HEK293 (cell line): ENCODE measurements around the gene KBTBD13.

Source experiments
- YY1 ChIP-seq: fragments of 450-650 bp; formaldehyde crosslinking; IDR thresholded peaks from 2 replicates; pipeline ENCODE4 v1.5.1; 2018; ENCODE audit warnings: missing biosample characterization, missing genetic modification characterization
- ZFP69B ChIP-seq: fragments of 450-650 bp; formaldehyde crosslinking; IDR thresholded peaks from 2 replicates; pipeline ENCODE4 v1.5.1; 2016; ENCODE audit warnings: missing biosample characterization, missing genetic modification characterization
- ZNF2 ChIP-seq: fragments of 450-650 bp; formaldehyde crosslinking; IDR thresholded peaks from 2 replicates; pipeline ENCODE4 v1.5.1; 2016; ENCODE audit warnings: missing biosample characterization, missing genetic modification characterization
- ZNF223 ChIP-seq: fragments of 450-650 bp; formaldehyde crosslinking; IDR thresholded peaks from 2 replicates; pipeline ENCODE4 v1.5.1; 2016; ENCODE audit warnings: missing biosample characterization, missing genetic modification characterization
- TF ChIP-seq, protein P1 (sequence below): fragments of 450-650 bp; formaldehyde crosslinking; IDR thresholded peaks from 2 replicates; pipeline ENCODE4 v1.5.1; 2016; ENCODE audit warnings: missing biosample characterization, missing genetic modification characterization
- TF ChIP-seq, protein P2 (sequence below): fragments of 450-650 bp; formaldehyde crosslinking; IDR thresholded peaks from 2 replicates; pipeline ENCODE4 v1.5.1; 2016; ENCODE audit warnings: missing biosample characterization, missing genetic modification characterization
- TF ChIP-seq, protein P3 (sequence below): fragments of 450-650 bp; formaldehyde crosslinking; IDR thresholded peaks from 2 replicates; pipeline ENCODE4 v1.5.1; 2016; ENCODE audit warnings: missing biosample characterization, missing genetic modification characterization, low read depth
- TF ChIP-seq, protein P4 (sequence below): fragments of 450-650 bp; formaldehyde crosslinking; IDR thresholded peaks from 2 replicates; pipeline ENCODE4; 2016; ENCODE audit warnings: missing biosample characterization, missing genetic modification characterization

DNA sequence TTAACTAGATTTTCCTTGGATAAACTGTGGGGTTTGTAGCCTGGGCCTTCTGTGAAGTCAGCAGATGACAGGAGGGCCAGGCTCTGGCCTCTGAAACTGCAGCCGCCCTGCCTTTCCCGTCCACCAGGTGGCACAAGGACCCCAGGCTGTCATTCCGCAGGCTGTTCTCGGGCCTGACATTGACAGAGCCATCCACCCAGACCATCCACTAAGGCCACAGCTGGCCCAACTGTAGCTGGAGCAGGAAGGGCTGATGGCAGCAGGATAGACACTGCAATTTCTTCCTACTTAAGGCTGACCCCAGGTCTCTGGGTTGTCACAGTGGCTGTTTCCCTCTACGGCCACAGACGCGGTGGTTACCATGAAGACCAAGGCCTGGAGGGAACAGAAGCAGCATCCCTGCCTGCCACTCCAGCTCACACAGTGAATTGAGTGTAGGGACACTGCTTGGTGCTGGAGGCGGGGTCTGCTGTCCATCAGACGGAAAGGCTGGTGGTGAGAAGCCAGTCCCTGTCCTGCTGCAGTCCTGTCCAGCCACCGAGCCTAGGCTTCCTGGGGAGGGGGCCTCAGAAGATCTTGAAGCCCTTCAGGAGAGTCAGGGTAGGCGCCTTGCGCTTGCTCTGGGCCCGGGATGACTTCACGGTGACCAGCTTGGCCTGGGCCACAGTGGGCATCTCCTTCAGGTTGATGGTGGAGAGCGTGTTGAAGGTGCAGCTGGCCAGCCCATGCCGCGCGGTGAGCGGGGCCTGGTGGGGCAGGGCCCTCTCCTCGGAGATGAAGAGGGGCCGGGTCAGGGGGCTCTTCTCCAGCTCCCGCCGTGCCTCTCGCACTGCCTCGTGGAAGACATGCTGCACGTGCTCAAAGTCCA lies 22.0 kb upstream of the KBTBD13 start:
- TF ChIP-seq, protein P1, sequence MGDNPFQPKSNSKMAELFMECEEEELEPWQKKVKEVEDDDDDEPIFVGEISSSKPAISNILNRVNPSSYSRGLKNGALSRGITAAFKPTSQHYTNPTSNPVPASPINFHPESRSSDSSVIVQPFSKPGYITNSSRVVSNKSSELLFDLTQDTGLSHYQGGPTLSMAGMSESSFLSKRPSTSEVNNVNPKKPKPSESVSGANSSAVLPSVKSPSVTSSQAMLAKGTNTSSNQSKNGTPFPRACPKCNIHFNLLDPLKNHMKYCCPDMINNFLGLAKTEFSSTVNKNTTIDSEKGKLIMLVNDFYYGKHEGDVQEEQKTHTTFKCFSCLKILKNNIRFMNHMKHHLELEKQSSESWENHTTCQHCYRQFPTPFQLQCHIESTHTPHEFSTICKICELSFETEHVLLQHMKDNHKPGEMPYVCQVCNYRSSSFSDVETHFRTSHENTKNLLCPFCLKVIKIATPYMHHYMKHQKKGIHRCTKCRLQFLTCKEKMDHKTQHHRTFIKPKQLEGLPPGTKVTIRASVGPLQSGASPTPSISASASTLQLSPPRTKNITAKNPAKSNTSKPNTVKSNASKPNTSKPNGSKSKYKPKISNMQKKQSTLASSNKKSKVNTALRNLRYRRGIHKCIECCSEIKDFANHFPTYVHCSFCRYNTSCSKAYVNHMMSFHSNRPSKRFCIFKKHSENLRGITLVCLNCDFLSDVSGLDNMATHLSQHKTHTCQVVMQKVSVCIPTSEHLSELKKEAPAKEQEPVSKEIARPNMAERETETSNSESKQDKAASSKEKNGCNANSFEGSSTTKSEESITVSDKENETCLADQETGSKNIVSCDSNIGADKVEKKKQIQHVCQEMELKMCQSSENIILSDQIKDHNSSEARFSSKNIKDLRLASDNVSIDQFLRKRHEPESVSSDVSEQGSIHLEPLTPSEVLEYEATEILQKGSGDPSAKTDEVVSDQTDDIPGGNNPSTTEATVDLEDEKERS (tag by site-specific recombination) = no peak
- TF ChIP-seq, protein P2, sequence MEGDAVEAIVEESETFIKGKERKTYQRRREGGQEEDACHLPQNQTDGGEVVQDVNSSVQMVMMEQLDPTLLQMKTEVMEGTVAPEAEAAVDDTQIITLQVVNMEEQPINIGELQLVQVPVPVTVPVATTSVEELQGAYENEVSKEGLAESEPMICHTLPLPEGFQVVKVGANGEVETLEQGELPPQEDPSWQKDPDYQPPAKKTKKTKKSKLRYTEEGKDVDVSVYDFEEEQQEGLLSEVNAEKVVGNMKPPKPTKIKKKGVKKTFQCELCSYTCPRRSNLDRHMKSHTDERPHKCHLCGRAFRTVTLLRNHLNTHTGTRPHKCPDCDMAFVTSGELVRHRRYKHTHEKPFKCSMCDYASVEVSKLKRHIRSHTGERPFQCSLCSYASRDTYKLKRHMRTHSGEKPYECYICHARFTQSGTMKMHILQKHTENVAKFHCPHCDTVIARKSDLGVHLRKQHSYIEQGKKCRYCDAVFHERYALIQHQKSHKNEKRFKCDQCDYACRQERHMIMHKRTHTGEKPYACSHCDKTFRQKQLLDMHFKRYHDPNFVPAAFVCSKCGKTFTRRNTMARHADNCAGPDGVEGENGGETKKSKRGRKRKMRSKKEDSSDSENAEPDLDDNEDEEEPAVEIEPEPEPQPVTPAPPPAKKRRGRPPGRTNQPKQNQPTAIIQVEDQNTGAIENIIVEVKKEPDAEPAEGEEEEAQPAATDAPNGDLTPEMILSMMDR = peak; percentile 62; the same call in 1 of the 2 replicates
- TF ChIP-seq YY1 (tag by site-specific recombination) (no peak), ZNF223 (tag by site-specific recombination) (no peak), ZFP69B (tag by site-specific recombination) (no peak), ZNF2 (tag by site-specific recombination) (no peak)
- TF ChIP-seq, protein P3, sequence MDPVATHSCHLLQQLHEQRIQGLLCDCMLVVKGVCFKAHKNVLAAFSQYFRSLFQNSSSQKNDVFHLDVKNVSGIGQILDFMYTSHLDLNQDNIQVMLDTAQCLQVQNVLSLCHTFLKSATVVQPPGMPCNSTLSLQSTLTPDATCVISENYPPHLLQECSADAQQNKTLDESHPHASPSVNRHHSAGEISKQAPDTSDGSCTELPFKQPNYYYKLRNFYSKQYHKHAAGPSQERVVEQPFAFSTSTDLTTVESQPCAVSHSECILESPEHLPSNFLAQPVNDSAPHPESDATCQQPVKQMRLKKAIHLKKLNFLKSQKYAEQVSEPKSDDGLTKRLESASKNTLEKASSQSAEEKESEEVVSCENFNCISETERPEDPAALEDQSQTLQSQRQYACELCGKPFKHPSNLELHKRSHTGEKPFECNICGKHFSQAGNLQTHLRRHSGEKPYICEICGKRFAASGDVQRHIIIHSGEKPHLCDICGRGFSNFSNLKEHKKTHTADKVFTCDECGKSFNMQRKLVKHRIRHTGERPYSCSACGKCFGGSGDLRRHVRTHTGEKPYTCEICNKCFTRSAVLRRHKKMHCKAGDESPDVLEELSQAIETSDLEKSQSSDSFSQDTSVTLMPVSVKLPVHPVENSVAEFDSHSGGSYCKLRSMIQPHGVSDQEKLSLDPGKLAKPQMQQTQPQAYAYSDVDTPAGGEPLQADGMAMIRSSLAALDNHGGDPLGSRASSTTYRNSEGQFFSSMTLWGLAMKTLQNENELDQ (tag by site-specific recombination) = no peak
- TF ChIP-seq, protein P4, sequence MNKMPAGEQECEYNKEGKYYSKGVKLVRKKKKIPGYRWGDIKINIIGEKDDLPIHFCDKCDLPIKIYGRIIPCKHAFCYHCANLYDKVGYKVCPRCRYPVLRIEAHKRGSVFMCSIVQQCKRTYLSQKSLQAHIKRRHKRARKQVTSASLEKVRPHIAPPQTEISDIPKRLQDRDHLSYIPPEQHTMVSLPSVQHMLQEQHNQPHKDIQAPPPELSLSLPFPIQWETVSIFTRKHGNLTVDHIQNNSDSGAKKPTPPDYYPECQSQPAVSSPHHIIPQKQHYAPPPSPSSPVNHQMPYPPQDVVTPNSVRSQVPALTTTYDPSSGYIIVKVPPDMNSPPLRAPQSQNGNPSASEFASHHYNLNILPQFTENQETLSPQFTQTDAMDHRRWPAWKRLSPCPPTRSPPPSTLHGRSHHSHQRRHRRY (tag by site-specific recombination) = no peak
